ENCODE measurements around the gene PARD3B. TPM values are rescaled to one million over a fixed set of nuclear protein-coding genes. Genes with fewer than 3 reads are reported as not detected.

The PARD3B gene
- total and polyA plus RNA-seq, 12 donors: 0.46 to 12.4 (median 8.3) TPM

GRCh38 chr2:204881655-204882054, 336.4 kb downstream of the PARD3B start:
- ATAC-seq: no peak
- WGBS, 2 donors: 79 to 84% methylated on average over 4 of the region's 4 CpGs
- no peak for TF ChIP-seq CTCF (IDR thresholded peaks at IDR 0.05)

GRCh38 chr2:204885747-204886146, 340.5 kb downstream of the PARD3B start:
- Histone ChIP-seq H3K27me3 (no peaks in the 10 kb centered on the region), H3K36me3 (no peaks in the 10 kb centered on the region), H3K9me3 (peaks cover 0 to 7% (median 0%) of the 10 kb centered on the region in 11 donors), H3K4me1 (no peaks in the 10 kb centered on the region), H3K4me3 (no peak overlapping the region), H3K27ac (no peak overlapping the region)
- ATAC-seq: no peak
- WGBS, 2 donors: 55 to 60% methylated on average over 2 of the region's 2 CpGs
- intact Hi-C loops (cut with DNase I): loop anchor here in 1 of 10 donors (10.0 kb wide), 1 partner anchor 789 kb away; no protein-coding TSS in a partner anchor
- TF ChIP-seq CTCF (IDR thresholded peaks at IDR 0.05): no peak
- no peak for DNase-seq

More at GRCh38 chr2:204881655-204882054, 336.4 kb downstream of the PARD3B start:
- H3K4me1 ChIP-seq: no peaks in the 10 kb centered on the region
- DNase-seq: no peak
- no peak overlapping the region for H3K27ac ChIP-seq
- no peak overlapping the region for H3K4me3 ChIP-seq
- intact Hi-C loops (cut with DNase I): loop anchor here in 1 of 10 donors (10.0 kb wide), 1 partner anchor 793 kb away; no protein-coding TSS in a partner anchor
- H3K36me3 ChIP-seq: no peaks in the 10 kb centered on the region
- H3K27me3 ChIP-seq: no peaks in the 10 kb centered on the region
- peaks cover 0 to 7% (median 0%) of the 10 kb centered on the region in 11 donors for H3K9me3 ChIP-seq

GRCh38 chr2:204886713-204887112, 341.4 kb downstream of the PARD3B start:
- DNase-seq (no peak), ATAC-seq (no peak)
- H3K4me3 ChIP-seq: no peak overlapping the region
- 70 to 83% methylated on average over 1 of the region's 1 CpG for WGBS, 2 donors
- H3K9me3 ChIP-seq: peaks cover 0 to 7% (median 0%) of the 10 kb centered on the region in 11 donors
- no peaks in the 10 kb centered on the region for H3K4me1 ChIP-seq
- TF ChIP-seq CTCF (IDR thresholded peaks at IDR 0.05): no peak
- no peak overlapping the region for H3K27ac ChIP-seq
- intact Hi-C loops (cut with DNase I): loop anchor here in 1 of 10 donors (10.0 kb wide), 1 partner anchor 788 kb away; no protein-coding TSS in a partner anchor
- no peaks in the 10 kb centered on the region for H3K27me3 ChIP-seq
- H3K36me3 ChIP-seq: no peaks in the 10 kb centered on the region

- DNase-seq (no peak), ATAC-seq (no peak)
- Histone ChIP-seq H3K4me3 (no peak overlapping the region), H3K4me1 (no peaks in the 10 kb centered on the region), H3K9me3 (peaks cover 0 to 7% (median 0%) of the 10 kb centered on the region in 11 donors), H3K36me3 (no peaks in the 10 kb centered on the region), H3K27ac (no peak overlapping the region), H3K27me3 (no peaks in the 10 kb centered on the region)
- no peak for TF ChIP-seq CTCF (IDR thresholded peaks at IDR 0.05)
- intact Hi-C loops (cut with DNase I): loop anchor here in 1 of 10 donors (10.0 kb wide), 1 partner anchor 787 kb away; no protein-coding TSS in a partner anchor
These were observed 342.9 kb downstream of the PARD3B start for GRCh38 chr2:204888222-204888621.

Measured in heart right ventricle (tissue), 16 donors.